CD8-positive, alpha-beta memory T cell (primary cell): ENCODE results near the gene SYAP1. TPM values are rescaled to one million over a fixed set of nuclear protein-coding genes. Genes with fewer than 3 reads are reported as not detected.

Source experiments
- CTCF ChIA-PET: fragments of 350-600 bp; sonication (Branson Sonifier 250); formaldehyde crosslinking; loops from one replicate; lab custom pipeline; 2021; ENCODE audit warnings: antibody characterized with exemption; lab: Charles Lee
- POLR2A ChIA-PET: fragments of 350-600 bp; sonication (Branson Sonifier 250); formaldehyde crosslinking; loops from one replicate; lab custom pipeline; 2021; ENCODE audit warnings: antibody characterized with exemption; lab: Charles Lee
- DNase-seq, 5 donors: peaks; one replicate each; pipeline versions ENCODE4 v3.0.0 to v3.0.0-alpha.2; 2020 to 2022; ENCODE audit warnings: mixed read lengths in 1 of 5
- H3K27ac ChIP-seq: one replicate; pipeline ENCODE4 v1.7.0; 2013; ENCODE audit warnings: low read depth, mild to moderate bottlenecking, low read length, moderate library complexity
- H3K27me3 ChIP-seq: 2 replicates; pipeline ENCODE4 v1.7.0; 2013; ENCODE audit warnings: low read length, mild to moderate bottlenecking; ENCODE audit not compliant: insufficient read depth, poor library complexity, severe bottlenecking
- H3K36me3 ChIP-seq: 2 replicates; pipeline ENCODE4 v1.7.0; 2013; ENCODE audit warnings: mild to moderate bottlenecking, low read length, moderate library complexity; ENCODE audit not compliant: insufficient read depth
- H3K4me1 ChIP-seq: 2 replicates; pipeline ENCODE4 v1.7.0; 2013; ENCODE audit warnings: mild to moderate bottlenecking, low read length, moderate library complexity; ENCODE audit not compliant: insufficient read depth
- H3K4me3 ChIP-seq: 2 replicates; pipeline ENCODE4 v1.7.0; 2013; ENCODE audit warnings: mild to moderate bottlenecking, low read length
- H3K9me3 ChIP-seq: 2 replicates; pipeline ENCODE4 v1.7.0; 2013; ENCODE audit warnings: mild to moderate bottlenecking, low read length
- H3K27ac Mint-ChIP-seq, 8 donors: one replicate each; pipeline ENCODE4 v1.8.0; 2020 to 2021; ENCODE audit warnings: mixed read lengths in 8 of 8, mild to moderate bottlenecking in 6 of 8, inconsistent platforms in 3 of 8, moderate library complexity in 3 of 8
- H3K27me3 Mint-ChIP-seq, 2 donors: one replicate each; pipeline ENCODE4 v1.8.0; 2020 to 2021; ENCODE audit warnings: mixed read lengths in 2 of 2, mild to moderate bottlenecking in 1 of 2, moderate library complexity in 1 of 2
- H3K36me3 Mint-ChIP-seq, 3 donors: one replicate each; pipeline ENCODE4 v1.8.0; 2020 to 2021; ENCODE audit warnings: mixed read lengths in 3 of 3, inconsistent platforms in 1 of 3, mild to moderate bottlenecking in 1 of 3
- H3K4me1 Mint-ChIP-seq, 3 donors: one replicate each; pipeline ENCODE4 v1.8.0; 2020 to 2021; ENCODE audit warnings: mixed read lengths in 3 of 3, inconsistent platforms in 1 of 3, mild to moderate bottlenecking in 1 of 3
- H3K4me3 Mint-ChIP-seq, 7 donors: one replicate each; pipeline ENCODE4 v1.8.0; 2020 to 2021; ENCODE audit warnings: mixed read lengths in 7 of 7, mild to moderate bottlenecking in 6 of 7, moderate library complexity in 4 of 7, inconsistent platforms in 2 of 7
- H3K9me3 Mint-ChIP-seq, 5 donors: one replicate each; pipeline ENCODE4 v1.8.0; 2020 to 2022; ENCODE audit warnings: mixed read lengths in 5 of 5, mild to moderate bottlenecking in 3 of 5, moderate library complexity in 2 of 5, inconsistent platforms in 1 of 5
- polyA plus RNA-seq: library from polyadenylated mRNA; unstranded; fragments of 300-500 nt; fragmentation: Illumina TruSeq; gene quantifications from one replicate; pipeline ENCODE4 v1.2.3, GENCODE V29; 2021
- total RNA-seq, 2 experiments: library from RNA; stranded (reverse); gene quantifications; one replicate each; pipeline ENCODE4 v1.2.3, GENCODE V29; 2021

The SYAP1 gene
- total and polyA plus RNA-seq, 3 experiments from 2014 or later = 18.9 to 22.6 (median 22.6) TPM

DNA sequence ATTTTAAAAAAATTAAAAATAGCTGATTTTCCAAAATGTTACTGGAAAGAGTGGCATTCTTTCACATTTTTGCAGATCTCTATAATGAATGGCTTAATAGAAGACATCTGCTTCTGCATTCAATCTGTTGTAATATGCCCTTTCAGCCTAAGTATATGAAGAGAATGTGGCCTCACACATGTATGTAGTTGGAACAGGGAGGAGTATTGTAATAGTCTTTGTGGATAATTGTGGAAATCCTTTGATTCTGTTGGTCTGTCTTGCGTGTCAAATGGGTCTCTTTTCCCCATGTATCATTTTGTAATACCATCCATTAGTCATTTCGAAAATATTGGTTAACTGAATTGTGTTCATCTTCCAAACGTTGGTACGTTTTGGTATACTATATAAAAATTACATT, 78.4 kb downstream of the SYAP1 start:
- DNase-seq = no peak
- H3K4me3 ChIP-seq = no peak overlapping the region
- H3K9me3 ChIP-seq = no peaks in the 10 kb centered on the region
- H3K36me3 ChIP-seq = peaks cover 4% of the 10 kb centered on the region
- Mint-ChIP-seq H3K4me3 (peak overlapping the region in 1 of 7 donors; percentile 24), H3K27me3 (no peaks in the 10 kb centered on the region), H3K9me3 (no peaks in the 10 kb centered on the region), H3K27ac (no peak overlapping the region), H3K36me3 (peaks cover 3 to 34% (median 6%) of the 10 kb centered on the region in 3 donors), H3K4me1 (peaks cover 18 to 31% (median 26%) of the 10 kb centered on the region in 3 donors)
- POLR2A ChIA-PET = no interaction called here
- H3K27ac ChIP-seq = no peak overlapping the region
- H3K4me1 ChIP-seq = no peaks in the 10 kb centered on the region
- H3K27me3 ChIP-seq = no peaks in the 10 kb centered on the region
- CTCF ChIA-PET = no interaction called here

DNA sequence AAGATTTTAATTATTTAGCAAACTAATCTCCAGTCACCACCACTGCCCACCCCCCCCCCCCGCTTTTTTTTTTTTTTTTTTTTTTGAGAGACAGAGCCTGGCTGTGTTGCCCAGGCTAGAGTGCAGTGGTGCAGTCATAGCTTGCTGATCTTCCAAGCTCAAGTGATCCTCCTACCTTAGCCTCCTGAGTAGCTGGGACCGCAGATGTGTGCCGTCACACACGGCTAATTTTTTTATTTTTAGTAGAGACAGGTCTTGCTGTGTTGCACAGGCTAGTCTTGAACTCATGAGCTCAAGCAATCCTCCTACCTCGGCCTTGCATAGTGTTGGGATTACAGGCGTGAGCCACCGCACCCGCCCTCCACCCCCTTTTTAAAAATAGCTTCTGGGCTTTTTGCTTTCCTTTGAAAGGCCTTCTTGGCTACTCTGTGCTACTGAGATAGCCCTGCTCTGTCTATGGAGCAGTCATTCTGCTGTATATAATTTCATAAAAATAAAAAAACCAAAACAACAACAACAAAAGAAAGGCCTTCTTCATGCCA, 85.6 kb downstream of the SYAP1 start:
- no peak for DNase-seq
- Mint-ChIP-seq H3K36me3 (peaks cover 0 to 13% (median 4%) of the 10 kb centered on the region in 3 donors), H3K27me3 (no peaks in the 10 kb centered on the region), H3K9me3 (no peaks in the 10 kb centered on the region), H3K4me1 (peaks cover 35 to 42% (median 40%) of the 10 kb centered on the region in 3 donors), H3K4me3 (peak overlapping the region in 1 of 7 donors; percentile 66), H3K27ac (no peak overlapping the region)
- H3K9me3 ChIP-seq = no peaks in the 10 kb centered on the region
- H3K4me3 ChIP-seq = no peak overlapping the region
- ChIA-PET POLR2A (no interaction called here), CTCF (no interaction called here)
- no peaks in the 10 kb centered on the region for H3K36me3 ChIP-seq
- H3K27me3 ChIP-seq = no peaks in the 10 kb centered on the region
- no peaks in the 10 kb centered on the region for H3K4me1 ChIP-seq
- H3K27ac ChIP-seq = no peak overlapping the region

DNA sequence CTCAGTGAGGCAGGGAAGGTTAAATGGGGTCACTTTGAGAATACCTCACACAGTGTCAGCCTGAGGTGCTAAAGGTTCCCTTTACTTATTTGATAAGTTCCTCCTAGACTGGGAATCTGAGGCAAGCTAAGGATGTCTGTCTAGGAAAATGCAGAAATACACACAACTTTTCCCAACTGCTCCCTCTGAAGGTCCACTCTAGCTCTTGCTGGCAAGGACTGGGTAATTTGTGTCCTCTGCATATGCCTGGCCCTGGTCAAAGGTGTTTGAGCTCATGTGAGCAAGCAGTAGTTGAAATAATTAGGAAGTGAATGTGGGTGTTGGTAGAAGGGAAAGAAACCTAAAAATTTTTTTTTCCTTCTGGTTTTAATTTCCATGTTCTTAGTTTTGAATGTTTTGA, 88.1 kb downstream of the SYAP1 start:
- Histone ChIP-seq H3K27ac (no peak overlapping the region), H3K9me3 (no peaks in the 10 kb centered on the region), H3K4me1 (no peaks in the 10 kb centered on the region), H3K4me3 (no peak overlapping the region), H3K27me3 (no peaks in the 10 kb centered on the region), H3K36me3 (no peaks in the 10 kb centered on the region)
- Mint-ChIP-seq H3K36me3 (peaks cover 0 to 8% (median 4%) of the 10 kb centered on the region in 3 donors), H3K4me1 (peaks cover 32 to 40% (median 38%) of the 10 kb centered on the region in 3 donors), H3K27ac (peak overlapping the region in 2 of 8 donors; percentile 7 to 35), H3K4me3 (no peak overlapping the region), H3K9me3 (no peaks in the 10 kb centered on the region), H3K27me3 (no peaks in the 10 kb centered on the region)
- POLR2A ChIA-PET = no interaction called here
- CTCF ChIA-PET = no interaction called here
- no peak for DNase-seq

DNA sequence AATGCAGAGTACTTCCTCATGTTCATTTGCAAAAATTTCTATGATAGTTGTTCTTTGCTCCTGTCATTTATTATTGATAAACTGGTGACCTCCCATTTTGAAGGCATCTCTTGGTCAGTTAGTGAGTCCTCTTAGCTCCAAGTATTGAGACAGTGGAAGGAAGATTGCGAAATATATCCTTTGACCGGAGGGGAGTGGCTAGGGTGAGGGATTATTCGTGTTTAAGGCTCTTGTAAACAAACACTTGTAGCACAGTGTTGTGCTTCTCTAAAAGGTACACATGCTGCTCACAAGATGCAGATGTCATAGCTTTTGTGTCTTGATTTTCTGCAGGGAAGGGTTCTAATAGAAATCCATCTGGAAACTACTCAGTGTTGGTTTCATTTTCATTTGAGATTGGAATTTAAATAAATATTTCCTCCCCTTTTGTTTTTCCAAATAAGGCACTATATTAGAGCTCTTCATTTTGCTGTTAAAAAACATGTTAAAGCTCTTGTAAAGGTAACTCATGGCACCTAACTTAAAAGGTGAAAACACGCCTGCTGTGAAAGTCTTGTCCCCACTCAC, 88.6 kb downstream of the SYAP1 start:
- no peaks in the 10 kb centered on the region for H3K9me3 Mint-ChIP-seq
- Histone ChIP-seq H3K4me3 (no peak overlapping the region), H3K36me3 (no peaks in the 10 kb centered on the region), H3K4me1 (no peaks in the 10 kb centered on the region), H3K27ac (no peak overlapping the region), H3K9me3 (no peaks in the 10 kb centered on the region), H3K27me3 (no peaks in the 10 kb centered on the region)
- POLR2A ChIA-PET = no interaction called here
- peaks cover 32 to 40% (median 37%) of the 10 kb centered on the region in 3 donors for H3K4me1 Mint-ChIP-seq
- peaks cover 3 to 11% (median 6%) of the 10 kb centered on the region in 3 donors for H3K36me3 Mint-ChIP-seq
- H3K27ac Mint-ChIP-seq = peak overlapping the region in 4 of 8 donors; percentile 1 to 52 (median 18)
- DNase-seq = no peak
- no peaks in the 10 kb centered on the region for H3K27me3 Mint-ChIP-seq
- CTCF ChIA-PET = no interaction called here
- no peak overlapping the region for H3K4me3 Mint-ChIP-seq

DNA sequence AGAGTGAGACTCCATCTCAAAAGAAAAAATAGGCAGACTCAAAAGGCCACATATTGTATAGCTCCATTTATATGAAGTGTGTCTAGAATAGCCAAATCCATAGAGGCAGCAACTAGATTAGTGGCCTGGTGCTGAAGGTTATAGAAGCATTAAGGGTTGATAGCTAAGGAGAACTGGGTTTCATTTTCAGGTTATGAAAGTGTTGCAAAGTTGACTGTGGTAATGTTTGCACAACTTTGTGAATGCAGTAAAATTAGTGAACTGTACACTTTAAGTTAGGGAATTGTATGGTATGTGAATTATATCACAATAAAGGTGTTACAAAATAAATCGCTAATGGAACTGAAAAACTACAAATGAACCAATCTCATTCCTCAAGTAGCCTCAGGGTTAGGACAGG, 95.2 kb downstream of the SYAP1 start:
- H3K4me1 Mint-ChIP-seq = peaks cover 6 to 17% (median 13%) of the 10 kb centered on the region in 3 donors
- H3K9me3 ChIP-seq = no peaks in the 10 kb centered on the region
- POLR2A ChIA-PET = no interaction called here

More for the DNA sequence above, 95.2 kb downstream of the SYAP1 start:
- Mint-ChIP-seq H3K27me3 (no peaks in the 10 kb centered on the region), H3K9me3 (no peaks in the 10 kb centered on the region), H3K4me3 (no peak overlapping the region), H3K27ac (no peak overlapping the region), H3K36me3 (peaks cover 3 to 35% (median 12%) of the 10 kb centered on the region in 3 donors)
- Histone ChIP-seq H3K4me3 (no peak overlapping the region), H3K36me3 (no peaks in the 10 kb centered on the region), H3K4me1 (no peaks in the 10 kb centered on the region), H3K27ac (no peak overlapping the region), H3K27me3 (no peaks in the 10 kb centered on the region)
- DNase-seq = no peak
- CTCF ChIA-PET = no interaction called here

Other genes with a start within 250 kb of the SYAP1 start
- not detected for gene S100G, start 69.5 kb upstream of the SYAP1 start, total RNA-seq
- not detected for gene S100G, start 69.5 kb upstream of the SYAP1 start, polyA plus RNA-seq
- 1 to 10 TPM; 5.2 to 5.7 TPM for gene CTPS2, start 6.9 kb upstream of the SYAP1 start, total RNA-seq
- gene CTPS2, start 6.9 kb upstream of the SYAP1 start, polyA plus RNA-seq = 3.1 TPM
- gene TXLNG, start 66.9 kb downstream of the SYAP1 start, total RNA-seq = 10 to 100 TPM; 22.4 to 23.3 TPM
- gene TXLNG, start 66.9 kb downstream of the SYAP1 start, polyA plus RNA-seq = 18.3 TPM
- 100 to 1,000 TPM; 156 to 163 TPM for gene RBBP7, start 150.8 kb downstream of the SYAP1 start, total RNA-seq
- 155 TPM for gene RBBP7, start 150.8 kb downstream of the SYAP1 start, polyA plus RNA-seq
- gene REPS2, start 227.0 kb downstream of the SYAP1 start, total RNA-seq = under 1 TPM; 0.11 to 0.49 TPM
- 0.02 TPM for gene REPS2, start 227.0 kb downstream of the SYAP1 start, polyA plus RNA-seq